ENCODE results near the gene DDX39B.
A peak's percentile ranks its signal among the peaks of the same experiment; 100 is the strongest.
"Not testable (repeated sequence)": the region's sequence is repeated elsewhere in the genome, so short reads cannot be mapped to it uniquely, and the experiment has no call there.

DDX39B gene

GRCh38 chr6:31528307-31528777 is 13.5 kb downstream of the DDX39B start:
- H3K4me3 ChIP-seq (ENCODE audit: low read length): no peak overlapping the region
- no peak for TF ChIP-seq CTCF (IDR thresholded peaks at IDR 0.05; ENCODE audit: insufficient read depth, low read depth, low read length, missing control alignments)
- no peak for DNase-seq (ENCODE audit: low read depth)

GRCh38 chr6:31525932-31526591 is 15.7 kb downstream of the DDX39B start:
- H3K4me3 ChIP-seq (ENCODE audit: low read length): no peak overlapping the region
- no peak for TF ChIP-seq CTCF (IDR thresholded peaks at IDR 0.05; ENCODE audit: insufficient read depth, low read depth, low read length, missing control alignments)
- DNase-seq (ENCODE audit: low read depth): peak; percentile 37

- no peak for DNase-seq (ENCODE audit: low read depth)
- H3K4me3 ChIP-seq (ENCODE audit: low read length): no peak overlapping the region
- no peak for TF ChIP-seq CTCF (IDR thresholded peaks at IDR 0.05; ENCODE audit: insufficient read depth, low read depth, low read length, missing control alignments)
Observed at GRCh38 chr6:31525553-31525931, 16.3 kb downstream of the DDX39B start.

- DNase-seq (ENCODE audit: low read depth): no peak
- no peak overlapping the region for H3K4me3 ChIP-seq (ENCODE audit: low read length)
- no peak for TF ChIP-seq CTCF (IDR thresholded peaks at IDR 0.05; ENCODE audit: insufficient read depth, low read depth, low read length, missing control alignments)
Observed at GRCh38 chr6:31521835-31522234, 20.0 kb downstream of the DDX39B start.

GRCh38 chr6:31513456-31514165 is 28.2 kb downstream of the DDX39B start:
- peak; percentile 20 for DNase-seq (ENCODE audit: low read depth)
- no peak for TF ChIP-seq CTCF (IDR thresholded peaks at IDR 0.05; ENCODE audit: insufficient read depth, low read depth, low read length, missing control alignments)
- no peak overlapping the region for H3K4me3 ChIP-seq (ENCODE audit: low read length)

- H3K4me3 ChIP-seq (ENCODE audit: low read length): no peak overlapping the region
- TF ChIP-seq CTCF (IDR thresholded peaks at IDR 0.05; ENCODE audit: insufficient read depth, low read depth, low read length, missing control alignments): no peak
- DNase-seq (ENCODE audit: low read depth): no peak
Observed at GRCh38 chr6:31510007-31510406, 31.8 kb downstream of the DDX39B start.

GRCh38 chr6:31509036-31509435 is 32.8 kb downstream of the DDX39B start:
- not testable (repeated sequence) for DNase-seq (ENCODE audit: low read depth); H3K4me3 ChIP-seq (ENCODE audit: low read length)
